NB4 (cell line): ENCODE measurements around the gene ATP8B2.

Source experiments
- POLR2A ChIP-seq: IDR thresholded peaks from 2 replicates; pipeline ENCODE4 v1.6.1; 2011; ENCODE audit warnings: mild to moderate bottlenecking; ENCODE audit not compliant: insufficient read length; ENCODE audit errors: extremely low read depth
- TF ChIP-seq, protein P1 (sequence below): IDR thresholded peaks from one replicate; pipeline ENCODE4 v1.5.1; 2012; ENCODE audit warnings: low read depth, low read length
- TF ChIP-seq, protein P2 (sequence below): IDR thresholded peaks from 2 replicates; pipeline ENCODE4 v1.6.1; 2011; ENCODE audit warnings: low read depth, low read length

DNA sequence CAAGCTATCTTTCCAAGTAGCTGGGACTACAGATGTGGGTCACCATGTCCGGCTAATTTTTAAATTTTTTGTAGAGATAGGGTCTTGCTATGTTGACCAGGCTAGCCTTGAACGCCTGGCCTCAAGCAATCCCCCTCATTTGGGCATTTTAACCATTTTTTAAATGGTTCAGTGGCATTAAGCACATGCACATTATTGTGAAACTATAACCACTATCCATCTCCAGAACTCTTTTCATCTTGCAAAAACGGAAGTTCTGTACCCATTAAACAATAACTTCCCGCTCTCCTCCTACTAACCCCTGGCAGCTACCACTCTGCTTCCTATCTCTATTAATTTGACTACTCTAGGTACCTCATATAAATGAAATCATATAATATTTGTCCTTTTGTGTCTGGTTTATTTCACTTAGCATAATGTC, 75.1 kb downstream of the ATP8B2 start:
- TF ChIP-seq, protein P1, sequence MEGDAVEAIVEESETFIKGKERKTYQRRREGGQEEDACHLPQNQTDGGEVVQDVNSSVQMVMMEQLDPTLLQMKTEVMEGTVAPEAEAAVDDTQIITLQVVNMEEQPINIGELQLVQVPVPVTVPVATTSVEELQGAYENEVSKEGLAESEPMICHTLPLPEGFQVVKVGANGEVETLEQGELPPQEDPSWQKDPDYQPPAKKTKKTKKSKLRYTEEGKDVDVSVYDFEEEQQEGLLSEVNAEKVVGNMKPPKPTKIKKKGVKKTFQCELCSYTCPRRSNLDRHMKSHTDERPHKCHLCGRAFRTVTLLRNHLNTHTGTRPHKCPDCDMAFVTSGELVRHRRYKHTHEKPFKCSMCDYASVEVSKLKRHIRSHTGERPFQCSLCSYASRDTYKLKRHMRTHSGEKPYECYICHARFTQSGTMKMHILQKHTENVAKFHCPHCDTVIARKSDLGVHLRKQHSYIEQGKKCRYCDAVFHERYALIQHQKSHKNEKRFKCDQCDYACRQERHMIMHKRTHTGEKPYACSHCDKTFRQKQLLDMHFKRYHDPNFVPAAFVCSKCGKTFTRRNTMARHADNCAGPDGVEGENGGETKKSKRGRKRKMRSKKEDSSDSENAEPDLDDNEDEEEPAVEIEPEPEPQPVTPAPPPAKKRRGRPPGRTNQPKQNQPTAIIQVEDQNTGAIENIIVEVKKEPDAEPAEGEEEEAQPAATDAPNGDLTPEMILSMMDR, result no peak
- TF ChIP-seq, protein P2, sequence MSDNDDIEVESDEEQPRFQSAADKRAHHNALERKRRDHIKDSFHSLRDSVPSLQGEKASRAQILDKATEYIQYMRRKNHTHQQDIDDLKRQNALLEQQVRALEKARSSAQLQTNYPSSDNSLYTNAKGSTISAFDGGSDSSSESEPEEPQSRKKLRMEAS, result peak; percentile 74
- no peak for TF ChIP-seq POLR2A
